GM19238 (cell line): Measurements from ENCODE around the gene CNTNAP2.

Experiments
- DNase-seq: peaks from one replicate; pipeline ENCODE4 v3.0.0; 2011; ENCODE audit warnings: low spot score; ENCODE audit not compliant: insufficient read length

The CNTNAP2 gene

GRCh38 chr7:147611431-147611830 is 1494.8 kb downstream of the CNTNAP2 start:
- DNase-seq, result no peak

- DNase-seq, result no peak
Measured at GRCh38 chr7:147635288-147635687, 1518.7 kb downstream of the CNTNAP2 start.

DNA sequence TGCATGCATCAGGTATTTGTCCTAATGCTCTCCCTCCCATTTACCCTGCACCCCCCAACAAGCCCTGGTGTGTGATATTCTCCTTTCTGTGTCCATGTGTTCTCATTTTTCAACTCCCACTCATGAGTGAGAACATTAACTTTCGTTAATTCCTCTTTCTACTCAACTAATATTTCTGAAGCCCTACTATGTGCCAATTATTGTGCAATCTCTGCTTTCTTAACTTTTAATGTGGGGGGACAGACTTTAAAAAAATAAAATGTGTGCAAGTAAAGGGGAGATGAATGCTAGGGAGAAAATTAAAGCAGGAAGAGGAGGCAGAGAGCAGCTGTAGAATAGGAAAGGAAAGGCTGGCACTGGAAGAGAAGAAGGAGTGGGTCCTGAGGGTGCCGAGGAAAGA is 1520.0 kb downstream of the CNTNAP2 start:
- no peak for DNase-seq

- no peak for DNase-seq
Measured at GRCh38 chr7:147638566-147638965, 1522.0 kb downstream of the CNTNAP2 start.

GRCh38 chr7:147639037-147639436 is 1522.4 kb downstream of the CNTNAP2 start:
- no peak for DNase-seq

GRCh38 chr7:147639751-147640150 is 1523.2 kb downstream of the CNTNAP2 start:
- no peak for DNase-seq

- no peak for DNase-seq
Measured at GRCh38 chr7:147640821-147641220, 1524.2 kb downstream of the CNTNAP2 start.

- no peak for DNase-seq
Measured at GRCh38 chr7:147646568-147646967, 1530.0 kb downstream of the CNTNAP2 start.

DNA sequence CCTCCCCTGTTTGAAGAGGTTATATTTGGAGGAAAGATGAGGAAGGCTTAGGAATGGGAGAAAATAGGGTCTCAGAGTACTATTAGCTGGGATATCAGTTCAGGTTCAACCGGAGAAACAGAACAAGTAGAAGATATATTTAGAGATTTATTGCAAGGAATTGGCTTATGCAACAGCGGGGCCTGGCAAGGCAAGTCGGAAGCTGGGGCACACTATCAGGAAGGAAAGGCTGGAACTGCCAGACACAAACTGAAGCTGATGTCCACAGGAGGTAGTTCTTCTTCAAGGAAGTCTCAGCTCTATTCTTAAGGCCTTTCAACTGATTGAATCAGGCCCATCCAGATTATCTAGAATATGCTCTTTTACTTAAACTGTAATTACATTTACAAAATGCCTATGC is 1534.4 kb downstream of the CNTNAP2 start:
- no peak for DNase-seq

DNA sequence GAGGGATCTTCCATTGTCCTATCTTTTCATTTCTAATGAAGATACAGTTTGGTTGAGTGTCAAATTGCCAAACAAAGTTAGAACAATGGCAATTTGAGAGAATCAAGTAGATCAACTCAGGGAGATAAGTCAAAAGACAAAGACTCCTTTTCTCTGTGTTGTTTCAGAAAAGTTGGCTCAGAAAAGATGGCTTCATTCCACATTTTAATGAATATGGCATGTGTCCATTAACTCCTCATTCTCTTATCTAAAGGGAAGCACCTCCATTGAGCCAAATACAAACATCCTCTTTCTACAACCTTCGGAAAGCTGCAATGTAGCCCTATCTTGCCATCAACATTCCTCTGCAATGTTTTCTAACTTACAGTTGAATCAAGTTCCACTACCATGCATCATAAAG is 1535.0 kb downstream of the CNTNAP2 start:
- DNase-seq, result no peak

GRCh38 chr7:147653456-147653855 is 1536.9 kb downstream of the CNTNAP2 start:
- DNase-seq, result no peak

DNA sequence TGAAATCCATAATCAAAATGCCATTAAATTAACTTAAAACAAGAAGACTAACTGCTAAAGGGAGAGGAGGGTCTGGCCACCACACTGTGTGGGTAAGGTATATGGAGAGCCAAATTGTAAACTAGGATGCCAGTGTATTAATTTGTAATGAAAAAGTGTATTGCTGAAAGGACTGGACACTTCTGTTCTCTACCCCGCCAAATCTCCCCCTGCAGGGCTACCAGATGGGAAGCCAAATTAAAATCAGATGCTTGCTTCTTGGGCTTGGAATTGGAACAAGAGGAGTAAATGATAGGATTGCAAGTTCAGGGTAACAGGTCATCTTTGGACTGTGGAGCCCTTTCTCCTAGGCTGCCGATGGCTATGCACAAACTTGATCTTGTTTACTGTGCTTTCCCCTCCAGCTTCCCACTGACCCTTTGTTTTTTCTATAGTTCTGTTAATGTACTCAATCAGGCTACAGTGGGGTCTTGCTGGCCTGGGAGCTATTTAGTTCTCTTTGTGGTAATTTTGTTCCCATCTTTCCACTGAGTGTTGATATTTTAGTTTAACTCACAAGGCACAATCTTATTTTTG is 1541.9 kb downstream of the CNTNAP2 start:
- DNase-seq, result no peak

DNA sequence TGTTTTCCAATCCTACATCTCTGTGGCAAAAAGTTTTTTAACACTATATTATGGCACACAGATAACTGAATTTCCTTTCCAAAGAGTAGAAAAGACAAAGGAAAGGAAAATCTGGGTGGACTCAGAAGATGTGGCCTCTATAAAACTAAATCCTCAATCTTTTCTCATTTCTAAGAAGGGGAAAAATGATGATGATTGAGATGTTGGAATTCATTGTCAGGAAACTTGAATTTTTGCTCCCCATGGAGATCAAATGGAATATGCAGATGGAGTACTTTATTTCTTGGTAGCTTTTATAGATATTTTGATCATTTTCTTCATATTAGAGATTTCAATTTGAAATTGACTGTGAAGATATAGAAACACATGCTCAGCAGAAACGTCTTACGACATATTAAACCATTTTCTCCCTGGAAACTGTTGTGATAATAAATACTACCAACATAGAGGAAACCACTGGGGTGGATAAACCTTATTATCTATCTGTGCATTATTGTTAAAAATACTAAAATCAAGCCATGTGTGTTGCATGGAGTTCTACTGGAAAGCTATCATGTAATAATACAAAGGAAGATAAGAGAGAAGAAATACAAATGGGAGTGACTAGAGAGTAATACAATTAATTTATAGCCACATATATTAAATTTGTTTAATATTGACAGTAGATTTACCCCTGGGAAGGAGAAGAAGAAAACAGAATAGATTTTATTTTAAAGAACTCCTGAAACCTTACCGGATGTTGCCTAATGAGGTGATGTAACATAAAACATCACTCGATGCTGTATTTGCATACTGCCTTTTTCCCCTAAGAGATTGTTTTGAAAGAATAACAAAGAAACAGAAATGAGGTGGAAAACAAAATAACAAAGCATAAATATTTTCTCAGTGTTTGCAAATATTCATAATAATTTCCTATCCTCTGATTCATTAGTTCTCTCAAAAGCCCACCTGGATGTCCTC is 1542.7 kb downstream of the CNTNAP2 start:
- DNase-seq, result no peak

- DNase-seq, result no peak
Measured at GRCh38 chr7:147664541-147664940, 1547.9 kb downstream of the CNTNAP2 start.

GRCh38 chr7:147670759-147671158 is 1554.2 kb downstream of the CNTNAP2 start:
- DNase-seq, result no peak

- no peak for DNase-seq
Measured at GRCh38 chr7:147674705-147675104, 1558.1 kb downstream of the CNTNAP2 start.

- DNase-seq, result no peak
Measured at GRCh38 chr7:147678943-147679342, 1562.3 kb downstream of the CNTNAP2 start.

DNA sequence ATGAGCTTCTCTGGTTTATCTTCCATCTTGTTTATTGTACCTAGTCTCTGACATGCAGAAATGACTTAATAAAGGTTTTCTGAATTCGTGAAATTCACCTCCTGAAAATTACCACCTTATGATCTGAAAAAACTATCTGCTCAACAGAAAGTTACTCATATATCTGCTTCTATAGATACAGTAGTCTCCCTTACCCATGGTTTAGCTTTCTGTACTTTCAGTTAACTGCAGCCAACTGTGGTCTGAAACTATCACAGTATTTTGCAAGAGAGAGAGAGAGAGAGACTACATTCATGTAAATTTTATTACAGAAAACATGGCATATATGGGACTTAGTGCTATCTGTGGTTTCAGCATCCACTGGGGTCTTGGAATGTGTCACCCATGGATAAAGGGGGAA is 1564.9 kb downstream of the CNTNAP2 start:
- no peak for DNase-seq

DNA sequence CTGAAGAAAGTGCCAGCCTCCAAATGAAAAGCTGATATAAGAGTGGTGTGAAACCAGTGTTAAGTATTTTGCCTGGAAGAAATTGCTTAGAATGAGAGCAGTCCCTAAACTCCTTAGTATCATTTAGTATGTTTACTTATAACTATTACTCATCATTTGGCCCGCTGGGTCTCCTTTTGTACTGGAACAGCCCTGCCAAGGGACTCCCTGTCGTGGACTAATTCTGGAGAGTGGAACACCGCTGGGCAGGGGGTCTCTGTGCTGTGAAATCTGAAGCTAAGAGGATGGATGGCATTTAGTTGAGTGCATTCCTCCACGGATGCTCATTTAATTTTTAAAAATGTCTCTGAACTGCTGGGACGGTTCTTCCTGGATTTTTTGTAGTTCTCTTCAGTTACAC is 1584.1 kb downstream of the CNTNAP2 start:
- DNase-seq, result no peak

GRCh38 chr7:147707926-147708325 is 1591.3 kb downstream of the CNTNAP2 start:
- no peak for DNase-seq

- no peak for DNase-seq
Measured at GRCh38 chr7:147708871-147709270, 1592.3 kb downstream of the CNTNAP2 start.

GRCh38 chr7:147711447-147711846 is 1594.8 kb downstream of the CNTNAP2 start:
- DNase-seq, result no peak
